ENCODE results near the gene PLAC8L1. TPM values are rescaled to one million over a fixed set of nuclear protein-coding genes. Genes with fewer than 3 reads are reported as not detected.

The PLAC8L1 gene
- total RNA-seq, 1 experiment from 2014 or later = 0.52 TPM

DNA sequence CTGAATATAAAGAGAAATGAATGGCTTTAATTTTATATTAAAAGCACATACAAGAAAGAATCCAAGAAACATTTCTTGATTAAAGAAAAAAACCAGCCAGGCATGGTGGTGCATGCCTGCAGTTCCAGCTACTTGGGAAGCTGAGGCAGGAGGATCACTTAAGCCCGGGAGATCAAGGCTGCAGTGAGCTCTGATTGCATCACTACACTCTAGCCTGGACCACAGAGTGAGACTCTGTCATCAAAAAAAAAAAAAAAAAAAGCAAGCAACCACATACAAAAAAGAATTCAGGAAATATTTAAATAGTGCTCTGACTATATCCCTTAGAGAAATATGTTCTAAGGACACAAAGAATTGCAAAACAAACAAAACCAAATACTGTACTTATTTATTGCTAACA lies 2.5 kb upstream of the PLAC8L1 start:
- Histone ChIP-seq H3K23me2 (ENCODE audit: insufficient read length, low read depth, low read length, poor library complexity, severe bottlenecking) (no peaks in the 10 kb centered on the region), H2BK5ac (ENCODE audit: insufficient read length, low read length) (no peak overlapping the region), H3K79me1 (ENCODE audit: insufficient read depth, low read depth, low read length, poor library complexity, severe bottlenecking) (no peaks in the 10 kb centered on the region), H4K91ac (ENCODE audit: insufficient read length, low read depth, low read length) (no peak overlapping the region), H4K8ac (replicated peaks; ENCODE audit: insufficient read length, low read depth, low read length) (no peak overlapping the region), H3K14ac (ENCODE audit: insufficient read depth, low read length) (no peak overlapping the region), H2BK12ac (ENCODE audit: insufficient read length, low read depth, low read length) (no peak overlapping the region), H3K27me3 (ENCODE audit: insufficient read depth, low read length) (no peaks in the 10 kb centered on the region), H2BK20ac (ENCODE audit: low read depth, low read length, poor library complexity, severe bottlenecking) (no peak overlapping the region), H3K4me2 (ENCODE audit: insufficient read depth, insufficient read length, low read length) (no peak overlapping the region), H3K27ac (ENCODE audit: insufficient read length, low read depth, low read length) (no peak overlapping the region), H3K23ac (ENCODE audit: insufficient read length, low read depth, low read length) (no peak overlapping the region), H3K9ac (ENCODE audit: extremely low read depth, insufficient read length, low read length) (no peak overlapping the region), H3K4ac (ENCODE audit: low read depth, low read length) (no peak overlapping the region), H3K9me3 (ENCODE audit: control insufficient read depth, low read depth, low read length) (no peaks in the 10 kb centered on the region), H2AFZ (ENCODE audit: low read length) (no peak overlapping the region), H3T11ph (ENCODE audit: low read length) (no peak overlapping the region), H2BK120ac (ENCODE audit: low read depth, low read length, poor library complexity, severe bottlenecking) (no peak overlapping the region), H3K79me2 (ENCODE audit: insufficient read depth, low read length) (no peaks in the 10 kb centered on the region), H2AK5ac (ENCODE audit: insufficient read length, low read length) (no peak overlapping the region), H3K4me1 (ENCODE audit: insufficient read depth, low read length) (no peaks in the 10 kb centered on the region), H3K18ac (ENCODE audit: insufficient read length, low read depth, low read length) (no peak overlapping the region), H3K56ac (ENCODE audit: insufficient read length, low read depth, low read length) (no peak overlapping the region), H2BK15ac (ENCODE audit: low read depth, low read length) (no peak overlapping the region), H4K5ac (ENCODE audit: insufficient read length, low read depth, low read length) (no peak overlapping the region), H4K20me1 (ENCODE audit: control insufficient read depth, insufficient read depth, insufficient read length) (no peaks in the 10 kb centered on the region)
- H3K27me3 Mint-ChIP-seq (ENCODE audit: low read depth) = no peaks in the 10 kb centered on the region
- no CpG with 5 or more reads among the region's 1 CpG for WGBS (ENCODE audit: extremely low coverage, insufficient read length, low lambda C conversion rate)
- H3K36me3 Mint-ChIP-seq (ENCODE audit: insufficient read depth in 1 of 3, low read depth in 3 of 3) = peaks cover 5 to 22% (median 5%) of the 10 kb centered on the region in 3 experiments; a peak in 5 of 7 replicates
- no peak overlapping the region for H3K27ac Mint-ChIP-seq
- H3K9me3 Mint-ChIP-seq = no peaks in the 10 kb centered on the region
- DNase-seq = no peak
- TF ChIP-seq, protein P1, sequence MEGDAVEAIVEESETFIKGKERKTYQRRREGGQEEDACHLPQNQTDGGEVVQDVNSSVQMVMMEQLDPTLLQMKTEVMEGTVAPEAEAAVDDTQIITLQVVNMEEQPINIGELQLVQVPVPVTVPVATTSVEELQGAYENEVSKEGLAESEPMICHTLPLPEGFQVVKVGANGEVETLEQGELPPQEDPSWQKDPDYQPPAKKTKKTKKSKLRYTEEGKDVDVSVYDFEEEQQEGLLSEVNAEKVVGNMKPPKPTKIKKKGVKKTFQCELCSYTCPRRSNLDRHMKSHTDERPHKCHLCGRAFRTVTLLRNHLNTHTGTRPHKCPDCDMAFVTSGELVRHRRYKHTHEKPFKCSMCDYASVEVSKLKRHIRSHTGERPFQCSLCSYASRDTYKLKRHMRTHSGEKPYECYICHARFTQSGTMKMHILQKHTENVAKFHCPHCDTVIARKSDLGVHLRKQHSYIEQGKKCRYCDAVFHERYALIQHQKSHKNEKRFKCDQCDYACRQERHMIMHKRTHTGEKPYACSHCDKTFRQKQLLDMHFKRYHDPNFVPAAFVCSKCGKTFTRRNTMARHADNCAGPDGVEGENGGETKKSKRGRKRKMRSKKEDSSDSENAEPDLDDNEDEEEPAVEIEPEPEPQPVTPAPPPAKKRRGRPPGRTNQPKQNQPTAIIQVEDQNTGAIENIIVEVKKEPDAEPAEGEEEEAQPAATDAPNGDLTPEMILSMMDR (conservative IDR thresholded peaks at IDR 0.05) = no peak
- H3K4me1 Mint-ChIP-seq = peaks cover 4 to 7% of the 10 kb centered on the region in 2 experiments; a peak in 1 of 4 replicates
- H3K4me3 Mint-ChIP-seq = no peak overlapping the region
